Subcutaneous adipose tissue (tissue), 4 donors: ENCODE measurements around the gene IL6ST. TPM values are rescaled to one million over a fixed set of nuclear protein-coding genes. Genes with fewer than 3 reads are reported as not detected.

ENCODE experiments used
- CTCF ChIP-seq: fragments of 450-650 bp; IDR thresholded peaks from one replicate; pipeline ENCODE4 v1.5.1; 2016; ENCODE audit warnings: low read depth, mild to moderate bottlenecking, control low read depth, antibody characterized with exemption, moderate library complexity
- small RNA-seq: library from RNA; depleted of rRNA; stranded (forward); fragments of <200 nt; gene quantifications from one replicate; pipeline ENCODE3, GENCODE V24; 2016
- total RNA-seq, 4 donors: library from RNA; depleted of rRNA; stranded (reverse); fragments of >200 nt; gene quantifications; one replicate each; pipeline ENCODE4 v1.1.0, GENCODE V29; 2016

The IL6ST gene
- total RNA-seq, 4 donors from 2014 or later, result 445 to 681 (median 552) TPM

- TF ChIP-seq CTCF, result no peak
Measured at GRCh38 chr5:55896238-55896637, 98.5 kb downstream of the IL6ST start.

GRCh38 chr5:55895346-55895745 lies 99.4 kb downstream of the IL6ST start:
- TF ChIP-seq CTCF, result no peak

DNA sequence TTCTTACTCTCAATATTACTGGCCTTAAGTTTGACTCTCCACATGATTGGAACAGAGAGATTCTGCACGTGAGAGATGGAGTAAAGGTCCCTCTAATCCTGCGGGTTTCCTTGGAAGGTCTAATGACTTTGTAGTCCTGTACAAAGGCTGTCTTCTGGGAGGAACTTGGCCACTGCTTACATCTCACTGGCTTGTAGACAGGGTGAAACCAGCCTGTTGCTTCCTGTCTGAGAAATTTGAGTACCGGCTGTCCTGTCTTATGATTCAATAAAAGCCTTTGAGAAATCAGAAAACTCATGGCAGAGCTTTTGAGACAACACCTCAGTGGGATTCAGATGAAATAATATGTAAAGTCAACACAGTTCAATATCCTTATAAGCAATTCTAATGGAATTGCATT lies 100.6 kb downstream of the IL6ST start:
- TF ChIP-seq CTCF, result no peak

- TF ChIP-seq CTCF, result no peak
Measured at GRCh38 chr5:55892479-55892878, 102.3 kb downstream of the IL6ST start.

GRCh38 chr5:55888205-55888604 lies 106.6 kb downstream of the IL6ST start:
- no peak for TF ChIP-seq CTCF

DNA sequence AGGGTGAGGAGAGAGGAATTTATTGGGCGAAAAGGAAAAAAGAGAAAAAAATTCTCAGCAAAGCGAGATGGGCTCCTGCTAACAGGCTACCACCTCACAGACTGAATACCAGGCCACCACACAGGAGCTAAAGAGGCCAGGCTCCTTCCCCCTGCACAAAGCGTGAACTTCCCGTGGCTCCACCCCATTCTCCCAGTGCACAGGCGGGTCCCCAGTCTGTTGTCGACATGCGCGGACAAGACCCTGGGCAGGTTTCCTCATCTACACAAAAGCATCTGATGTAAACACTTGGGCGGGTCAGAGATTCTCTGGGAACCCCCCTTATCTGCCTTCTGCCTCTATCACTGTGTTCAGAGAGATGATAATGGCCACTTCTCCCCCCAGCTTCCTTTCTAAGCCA lies 109.4 kb downstream of the IL6ST start:
- no peak for TF ChIP-seq CTCF

Small RNA genes lying within 50 kb of the gene (small RNA-seq; reads per million reads assigned to genes)
- not detected for gene AC016596.1
- gene RF01210, result not detected

Other genes with a start within 250 kb of the IL6ST start
- gene IL31RA, start 143.6 kb downstream of the IL6ST start, total RNA-seq, result not detected
- gene ANKRD55, start 238.4 kb upstream of the IL6ST start, total RNA-seq, result not detected